ENCODE results near the gene RNF113B.

Gene RNF113B

GRCh38 chr13:98222081-98222554 lies 45.0 kb upstream of the RNF113B start:
- TF ChIP-seq CTCF (IDR thresholded peaks at IDR 0.05; ENCODE audit: low read depth, low read length) = no peak
- DNase-seq (ENCODE audit: extremely low read depth, low read depth) = no peak

GRCh38 chr13:98221234-98221633 lies 44.2 kb upstream of the RNF113B start:
- no peak for TF ChIP-seq CTCF (IDR thresholded peaks at IDR 0.05; ENCODE audit: low read depth, low read length)
- DNase-seq (ENCODE audit: extremely low read depth, low read depth) = no peak

- DNase-seq (ENCODE audit: extremely low read depth, low read depth) = no peak
- TF ChIP-seq CTCF (IDR thresholded peaks at IDR 0.05; ENCODE audit: low read depth, low read length) = no peak
Measured at GRCh38 chr13:98220271-98220791, 43.3 kb upstream of the RNF113B start.

- no peak for DNase-seq (ENCODE audit: extremely low read depth, low read depth)
- no peak for TF ChIP-seq CTCF (IDR thresholded peaks at IDR 0.05; ENCODE audit: low read depth, low read length)
Measured at GRCh38 chr13:98219685-98220084, 42.6 kb upstream of the RNF113B start.

- DNase-seq (ENCODE audit: extremely low read depth, low read depth) = no peak
- TF ChIP-seq CTCF (IDR thresholded peaks at IDR 0.05; ENCODE audit: low read depth, low read length) = no peak
Measured at GRCh38 chr13:98217597-98217996, 40.5 kb upstream of the RNF113B start.

DNA sequence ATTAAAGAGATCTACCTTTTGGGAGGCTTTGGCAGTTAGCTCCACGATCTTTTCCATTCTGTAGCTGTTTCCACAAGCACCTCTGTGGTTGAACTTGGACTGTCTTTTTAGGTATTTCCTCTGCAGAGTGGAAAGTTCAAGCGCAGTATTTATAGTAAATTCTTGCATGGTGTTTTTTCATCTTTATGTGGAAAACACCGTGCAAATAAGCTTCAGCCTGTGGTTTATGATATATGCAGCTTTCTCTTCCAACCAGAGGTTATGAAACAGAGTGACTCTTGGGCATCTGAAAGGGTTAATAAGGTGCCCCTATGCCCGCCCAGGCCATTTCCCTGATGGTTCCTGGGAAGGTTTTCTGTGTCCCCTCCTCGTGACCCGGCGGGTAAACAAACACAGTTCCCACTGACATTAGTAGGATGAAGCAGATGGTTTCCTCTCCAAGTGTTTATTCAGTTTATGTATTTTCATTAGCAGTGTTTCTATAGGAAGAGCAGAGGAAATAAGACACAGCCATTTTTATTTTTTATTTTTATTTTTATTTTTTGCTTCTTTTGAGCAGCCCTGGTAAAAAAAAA lies 39.7 kb upstream of the RNF113B start:
- DNase-seq (ENCODE audit: extremely low read depth, low read depth) = no peak
- no peak for TF ChIP-seq CTCF (IDR thresholded peaks at IDR 0.05; ENCODE audit: low read depth, low read length)

DNA sequence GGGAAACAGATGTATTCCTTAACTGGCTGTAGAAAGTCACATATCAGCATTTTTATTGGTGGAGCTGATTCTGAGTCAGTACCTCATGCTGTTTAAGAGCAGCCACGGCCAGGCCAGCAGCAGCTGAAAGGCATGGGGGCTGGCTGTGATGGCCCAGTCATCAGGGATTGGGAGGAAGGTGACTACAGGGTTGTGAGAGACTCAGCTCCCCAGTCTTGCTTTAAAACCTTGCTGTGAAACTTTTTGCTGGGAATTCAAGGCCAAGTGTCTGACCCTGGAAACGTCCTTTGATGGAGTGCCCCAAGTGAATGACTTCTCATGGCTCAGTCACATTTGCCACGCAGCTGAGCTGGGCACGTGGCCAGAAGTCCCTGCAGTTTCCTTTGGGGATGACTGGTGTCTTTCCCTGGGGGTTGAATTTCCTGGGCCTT lies 39.1 kb upstream of the RNF113B start:
- no peak for DNase-seq (ENCODE audit: extremely low read depth, low read depth)
- no peak for TF ChIP-seq CTCF (IDR thresholded peaks at IDR 0.05; ENCODE audit: low read depth, low read length)
